NCI-H1092 (cell line): ENCODE measurements around the gene FMN1.
A peak's percentile ranks its signal among the peaks of the same experiment; 100 is the strongest.
"Not testable (repeated sequence)": the region's sequence is repeated elsewhere in the genome, so short reads cannot be mapped to it uniquely, and the experiment has no call there.

Source experiments
- DNase-seq: peaks from one replicate; lab custom pipeline; 2025; lab: John Stamatoyannopoulos, UW

FMN1 gene

GRCh38 chr15:33094336-33094735, 100.2 kb downstream of the FMN1 start:
- DNase-seq = no peak

GRCh38 chr15:33093222-33093621, 101.3 kb downstream of the FMN1 start:
- no peak for DNase-seq

- no peak for DNase-seq
Measured at GRCh38 chr15:33091983-33092693, 102.4 kb downstream of the FMN1 start.

- DNase-seq = peak; percentile 72
Measured at GRCh38 chr15:33089878-33090757, 104.4 kb downstream of the FMN1 start.

GRCh38 chr15:33089165-33089877, 105.2 kb downstream of the FMN1 start:
- DNase-seq = no peak

- no peak for DNase-seq
Measured at GRCh38 chr15:33086500-33087121, 107.9 kb downstream of the FMN1 start.

GRCh38 chr15:33084661-33085060, 109.9 kb downstream of the FMN1 start:
- no peak for DNase-seq

- DNase-seq = no peak
Measured at GRCh38 chr15:33083232-33084081, 111.1 kb downstream of the FMN1 start.

- DNase-seq = no peak
Measured at GRCh38 chr15:33080006-33080405, 114.5 kb downstream of the FMN1 start.

GRCh38 chr15:33078607-33079006, 115.9 kb downstream of the FMN1 start:
- DNase-seq = no peak

- no peak for DNase-seq
Measured at GRCh38 chr15:33076937-33077336, 117.6 kb downstream of the FMN1 start.

- DNase-seq = no peak
Measured at GRCh38 chr15:33074942-33075341, 119.6 kb downstream of the FMN1 start.

- DNase-seq = no peak
Measured at GRCh38 chr15:33074212-33074611, 120.3 kb downstream of the FMN1 start.

GRCh38 chr15:33071451-33071850, 123.1 kb downstream of the FMN1 start:
- DNase-seq = no peak

- DNase-seq = not testable (repeated sequence)
Measured at GRCh38 chr15:33069903-33070302, 124.6 kb downstream of the FMN1 start.

GRCh38 chr15:33069161-33069560, 125.4 kb downstream of the FMN1 start:
- DNase-seq = no peak

GRCh38 chr15:33068511-33068990, 126.0 kb downstream of the FMN1 start:
- DNase-seq = no peak

- DNase-seq = no peak
Measured at GRCh38 chr15:33068007-33068481, 126.5 kb downstream of the FMN1 start.

- DNase-seq = no peak
Measured at GRCh38 chr15:33067456-33067855, 127.1 kb downstream of the FMN1 start.

GRCh38 chr15:33066584-33066983, 127.9 kb downstream of the FMN1 start:
- DNase-seq = no peak

GRCh38 chr15:33064878-33065277, 129.6 kb downstream of the FMN1 start:
- no peak for DNase-seq
